Measurements from ENCODE around the gene CANT1. TPM values are rescaled to one million over a fixed set of nuclear protein-coding genes. Genes with fewer than 3 reads are reported as not detected.

Gene CANT1
- total RNA-seq, 1 experiment from 2014 or later: 34.1 TPM

DNA sequence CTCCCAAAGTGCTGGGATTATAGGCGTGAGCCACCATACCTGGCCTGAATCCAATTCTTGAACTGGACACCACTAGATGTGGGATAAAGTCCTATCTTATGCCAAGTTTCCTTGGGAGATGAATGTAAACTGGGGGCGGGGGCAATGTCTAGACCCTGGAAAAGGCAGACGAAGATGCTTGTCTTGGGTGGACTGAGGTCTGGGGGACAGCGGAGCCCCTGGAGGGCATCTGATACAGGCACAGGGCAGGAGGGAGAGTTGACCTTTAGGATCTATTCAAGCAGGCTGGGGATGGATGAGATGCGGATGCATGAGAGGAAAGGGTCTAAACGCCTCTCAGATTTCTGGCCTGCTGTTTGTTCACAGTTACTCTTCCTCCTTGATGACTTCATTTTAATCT, 26.1 kb upstream of the CANT1 start:
- no peak for TF ChIP-seq MYBL2 (CRISPR knock-in tag; IDR thresholded peaks at IDR 0.05)
- TF ChIP-seq AFF4 (CRISPR knock-in tag; IDR thresholded peaks at IDR 0.05; ENCODE audit: borderline replicate concordance): no peak
- no peak for TF ChIP-seq JUN (CRISPR knock-in tag; IDR thresholded peaks at IDR 0.05)
- no peak for TF ChIP-seq GABPB1 (CRISPR knock-in tag; IDR thresholded peaks at IDR 0.05)
- TF ChIP-seq, protein P1, sequence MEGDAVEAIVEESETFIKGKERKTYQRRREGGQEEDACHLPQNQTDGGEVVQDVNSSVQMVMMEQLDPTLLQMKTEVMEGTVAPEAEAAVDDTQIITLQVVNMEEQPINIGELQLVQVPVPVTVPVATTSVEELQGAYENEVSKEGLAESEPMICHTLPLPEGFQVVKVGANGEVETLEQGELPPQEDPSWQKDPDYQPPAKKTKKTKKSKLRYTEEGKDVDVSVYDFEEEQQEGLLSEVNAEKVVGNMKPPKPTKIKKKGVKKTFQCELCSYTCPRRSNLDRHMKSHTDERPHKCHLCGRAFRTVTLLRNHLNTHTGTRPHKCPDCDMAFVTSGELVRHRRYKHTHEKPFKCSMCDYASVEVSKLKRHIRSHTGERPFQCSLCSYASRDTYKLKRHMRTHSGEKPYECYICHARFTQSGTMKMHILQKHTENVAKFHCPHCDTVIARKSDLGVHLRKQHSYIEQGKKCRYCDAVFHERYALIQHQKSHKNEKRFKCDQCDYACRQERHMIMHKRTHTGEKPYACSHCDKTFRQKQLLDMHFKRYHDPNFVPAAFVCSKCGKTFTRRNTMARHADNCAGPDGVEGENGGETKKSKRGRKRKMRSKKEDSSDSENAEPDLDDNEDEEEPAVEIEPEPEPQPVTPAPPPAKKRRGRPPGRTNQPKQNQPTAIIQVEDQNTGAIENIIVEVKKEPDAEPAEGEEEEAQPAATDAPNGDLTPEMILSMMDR (IDR thresholded peaks at IDR 0.05): no peak
- no peak for TF ChIP-seq GRHL2 (CRISPR knock-in tag; IDR thresholded peaks at IDR 0.05; ENCODE audit: insufficient replicate concordance, severe bottlenecking)

GRCh38 chr17:79034931-79035485, 25.4 kb upstream of the CANT1 start:
- H3K4me1 Mint-ChIP-seq: peaks cover 6% of the 10 kb centered on the region; the same call in 1 of the 2 replicates
- TF ChIP-seq OVOL2 (CRISPR knock-in tag; IDR thresholded peaks at IDR 0.05; ENCODE audit: borderline replicate concordance): no peak
- no peak for TF ChIP-seq STAT6 (CRISPR knock-in tag; conservative IDR thresholded peaks at IDR 0.05; ENCODE audit: low read depth)
- no peak for TF ChIP-seq ERG (CRISPR knock-in tag; IDR thresholded peaks at IDR 0.05)
- TF ChIP-seq CREM (CRISPR knock-in tag; IDR thresholded peaks at IDR 0.05): no peak
- TF ChIP-seq JUN (CRISPR knock-in tag; IDR thresholded peaks at IDR 0.05): no peak
- no peak for TF ChIP-seq PRRX2 (CRISPR knock-in tag; IDR thresholded peaks at IDR 0.05)
- TF ChIP-seq, protein P2, sequence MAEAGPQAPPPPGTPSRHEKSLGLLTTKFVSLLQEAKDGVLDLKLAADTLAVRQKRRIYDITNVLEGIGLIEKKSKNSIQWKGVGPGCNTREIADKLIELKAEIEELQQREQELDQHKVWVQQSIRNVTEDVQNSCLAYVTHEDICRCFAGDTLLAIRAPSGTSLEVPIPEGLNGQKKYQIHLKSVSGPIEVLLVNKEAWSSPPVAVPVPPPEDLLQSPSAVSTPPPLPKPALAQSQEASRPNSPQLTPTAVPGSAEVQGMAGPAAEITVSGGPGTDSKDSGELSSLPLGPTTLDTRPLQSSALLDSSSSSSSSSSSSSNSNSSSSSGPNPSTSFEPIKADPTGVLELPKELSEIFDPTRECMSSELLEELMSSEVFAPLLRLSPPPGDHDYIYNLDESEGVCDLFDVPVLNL (CRISPR knock-in tag; IDR thresholded peaks at IDR 0.05; ENCODE audit: borderline replicate concordance, low read depth): no peak
- no peak for TF ChIP-seq AFF4 (CRISPR knock-in tag; IDR thresholded peaks at IDR 0.05; ENCODE audit: borderline replicate concordance)
- ChIA-PET CTCF (interaction anchor here (1.3 to 3.8 kb wide), 2 partner anchors 10 to 169 kb away, joined by 3 to 31 read pairs; no protein-coding TSS in a partner anchor), POLR2A (no interaction called here)
- DNase-seq (ENCODE audit: low spot score) (no peak), ATAC-seq (no peak)
- peaks cover 24% of the 10 kb centered on the region for H3K27me3 Mint-ChIP-seq (ENCODE audit: low read depth)
- no peaks in the 10 kb centered on the region for H3K9me3 Mint-ChIP-seq
- H3K36me3 Mint-ChIP-seq: no peaks in the 10 kb centered on the region
- no peak overlapping the region for H3K4me3 Mint-ChIP-seq
- H3K27ac Mint-ChIP-seq: no peak overlapping the region

More for the DNA sequence above, 26.1 kb upstream of the CANT1 start:
- ChIA-PET CTCF (interaction anchor here (2.1 kb wide), 1 partner anchor 10 kb away, joined by 12 read pairs; no protein-coding TSS in a partner anchor), POLR2A (no interaction called here)
- H3K27ac Mint-ChIP-seq: no peak overlapping the region
- H3K9me3 Mint-ChIP-seq: no peaks in the 10 kb centered on the region
- no peak overlapping the region for H3K4me3 Mint-ChIP-seq
- DNase-seq (ENCODE audit: low spot score) (no peak), ATAC-seq (no peak)
- no peaks in the 10 kb centered on the region for H3K36me3 Mint-ChIP-seq
- H3K4me1 Mint-ChIP-seq: peaks cover 6% of the 10 kb centered on the region; the same call in 1 of the 2 replicates
- peaks cover 21% of the 10 kb centered on the region for H3K27me3 Mint-ChIP-seq (ENCODE audit: low read depth)
